Effector memory CD4-positive, alpha-beta T cell (primary cell): ENCODE results near the gene SFXN5.

Experiments used
- DNase-seq, 3 donors: peaks; one replicate each; pipeline ENCODE4 v3.0.0-alpha.2; 2020
- H3K27ac ChIP-seq: 2 replicates; pipeline ENCODE4 v1.7.0; 2013; ENCODE audit warnings: mild to moderate bottlenecking, low read length, moderate library complexity; ENCODE audit not compliant: insufficient read depth, poor library complexity, severe bottlenecking
- H3K27me3 ChIP-seq: replicated peaks from 2 replicates; pipeline ENCODE4 v1.7.0; 2013; ENCODE audit warnings: mild to moderate bottlenecking, low read length; ENCODE audit not compliant: insufficient read depth, control insufficient read depth, poor library complexity, severe bottlenecking
- H3K36me3 ChIP-seq: 2 replicates; pipeline ENCODE4 v1.7.0; 2013; ENCODE audit warnings: mild to moderate bottlenecking, low read length, moderate library complexity; ENCODE audit not compliant: control insufficient read depth, insufficient read depth
- H3K4me1 ChIP-seq: 2 replicates; pipeline ENCODE4 v1.7.0; 2013; ENCODE audit warnings: low read length, mild to moderate bottlenecking; ENCODE audit not compliant: control insufficient read depth, insufficient read depth, poor library complexity, severe bottlenecking
- H3K4me3 ChIP-seq: 2 replicates; pipeline ENCODE4 v1.7.0; 2013; ENCODE audit warnings: low read length, low read depth, mild to moderate bottlenecking; ENCODE audit not compliant: insufficient read depth, poor library complexity, severe bottlenecking
- H3K9me3 ChIP-seq: 2 replicates; pipeline ENCODE4 v1.7.0; 2013; ENCODE audit warnings: mild to moderate bottlenecking, low read length, moderate library complexity; ENCODE audit not compliant: control insufficient read depth

Gene SFXN5

DNA sequence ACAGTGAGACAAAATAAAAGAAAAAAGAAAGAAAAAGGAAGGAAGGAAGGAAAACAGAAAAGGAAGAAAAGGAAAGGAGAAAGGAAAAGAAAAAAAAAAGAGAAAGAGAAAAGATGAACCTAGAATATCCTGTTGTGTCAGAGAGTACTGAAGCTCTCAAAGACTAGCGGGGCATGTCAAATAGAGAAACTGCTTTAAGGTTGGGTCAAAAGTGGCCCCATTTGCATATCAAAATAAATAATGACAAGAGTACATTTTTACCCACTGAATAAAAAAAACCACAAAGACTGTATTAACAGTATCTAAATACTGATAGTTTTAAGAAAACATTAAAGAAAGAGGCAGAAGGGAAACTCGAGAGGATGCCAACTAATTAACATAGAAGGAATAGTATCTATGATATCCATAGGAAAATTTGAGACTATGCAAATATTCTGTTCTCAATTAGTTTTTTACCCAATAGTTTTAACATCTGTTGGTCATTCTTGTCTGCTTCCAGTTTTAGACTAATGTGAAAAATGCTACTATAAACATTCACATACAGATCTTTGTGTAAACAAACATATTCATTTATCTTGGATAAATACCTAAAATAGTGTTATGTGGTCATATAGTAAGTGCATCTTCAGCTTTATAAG lies 53.2 kb downstream of the SFXN5 start:
- Histone ChIP-seq H3K9me3 (no peaks in the 10 kb centered on the region), H3K36me3 (no peaks in the 10 kb centered on the region), H3K4me3 (no peak overlapping the region), H3K27me3 (no peaks in the 10 kb centered on the region), H3K4me1 (no peaks in the 10 kb centered on the region), H3K27ac (no peak overlapping the region)
- no peak for DNase-seq

DNA sequence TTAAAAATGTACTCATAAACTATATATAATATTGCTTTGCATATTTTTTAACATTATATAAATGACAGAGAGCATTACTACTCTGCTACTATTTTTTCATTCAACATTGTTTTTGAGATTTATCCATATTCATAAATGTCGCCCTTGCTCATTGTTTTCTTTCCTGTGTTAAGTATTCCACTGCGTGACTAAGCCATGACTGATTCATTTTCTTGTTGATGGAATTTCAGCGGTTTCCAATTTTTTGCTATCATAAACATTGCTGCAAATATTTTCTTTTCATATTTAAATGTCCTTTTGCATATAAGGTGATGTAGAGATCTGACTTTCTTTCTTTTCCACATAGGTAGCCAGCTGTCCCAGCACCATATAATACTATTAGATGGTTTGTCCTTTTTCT lies 57.6 kb downstream of the SFXN5 start:
- H3K27me3 ChIP-seq: no peaks in the 10 kb centered on the region
- no peak for DNase-seq
- H3K9me3 ChIP-seq: no peaks in the 10 kb centered on the region
- no peaks in the 10 kb centered on the region for H3K36me3 ChIP-seq
- H3K4me1 ChIP-seq: no peaks in the 10 kb centered on the region
- no peak overlapping the region for H3K27ac ChIP-seq
- no peak overlapping the region for H3K4me3 ChIP-seq

DNA sequence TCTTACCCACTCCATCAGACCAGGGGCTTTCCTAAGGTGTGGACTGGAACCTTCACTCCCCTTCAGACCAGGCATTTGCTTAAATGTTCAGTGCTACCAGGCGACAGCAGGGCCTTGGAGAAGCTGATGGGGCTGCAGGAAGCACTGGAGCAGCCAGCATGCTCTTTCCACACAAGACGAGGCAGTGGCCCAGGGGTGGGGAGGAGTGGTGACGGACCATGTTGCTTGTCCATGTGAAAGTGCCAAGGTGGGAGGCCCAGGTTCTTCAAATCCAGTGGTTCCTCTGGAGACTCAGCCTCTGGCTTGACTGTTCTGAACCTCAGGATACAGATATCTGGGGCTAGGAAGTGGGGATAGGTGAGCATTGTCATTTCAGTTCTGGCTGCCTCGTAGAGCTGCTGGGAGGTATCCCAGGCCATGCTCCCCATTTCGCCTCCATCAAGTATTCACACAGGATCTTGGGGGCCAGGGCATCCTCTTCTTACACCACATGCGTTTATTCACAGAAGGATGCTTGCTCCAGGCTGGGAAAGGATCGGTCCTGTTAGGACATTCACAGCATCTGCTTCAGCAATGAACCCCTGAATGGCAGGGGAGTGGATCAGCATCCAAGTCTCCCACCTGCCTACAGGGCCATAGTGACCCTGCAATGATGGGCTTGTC lies 62.2 kb downstream of the SFXN5 start:
- no peaks in the 10 kb centered on the region for H3K27me3 ChIP-seq
- H3K36me3 ChIP-seq: no peaks in the 10 kb centered on the region
- no peak overlapping the region for H3K4me3 ChIP-seq
- no peak for DNase-seq
- no peaks in the 10 kb centered on the region for H3K9me3 ChIP-seq
- no peak overlapping the region for H3K27ac ChIP-seq
- H3K4me1 ChIP-seq: no peaks in the 10 kb centered on the region

DNA sequence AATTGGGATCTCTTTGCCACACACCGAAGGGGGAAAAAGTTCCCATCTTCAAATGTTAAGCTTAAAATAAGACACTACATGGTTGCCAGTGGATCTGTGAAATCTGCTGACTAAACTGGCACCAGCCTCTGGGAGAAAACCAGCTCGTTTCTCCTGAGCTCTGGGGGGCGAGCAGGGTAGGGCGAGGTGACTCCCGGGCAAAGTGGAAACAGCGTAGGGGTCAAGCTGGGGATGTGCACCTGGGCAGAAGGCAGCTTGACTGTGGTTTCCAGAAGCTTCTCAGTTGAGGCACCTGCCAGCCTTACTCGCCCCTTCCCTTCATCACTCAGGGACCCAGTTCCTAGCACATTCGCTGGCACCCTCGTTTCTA lies 62.8 kb downstream of the SFXN5 start:
- no peak overlapping the region for H3K4me3 ChIP-seq
- H3K9me3 ChIP-seq: no peaks in the 10 kb centered on the region
- no peak for DNase-seq
- no peaks in the 10 kb centered on the region for H3K27me3 ChIP-seq
- H3K36me3 ChIP-seq: no peaks in the 10 kb centered on the region
- H3K4me1 ChIP-seq: no peaks in the 10 kb centered on the region
- no peak overlapping the region for H3K27ac ChIP-seq

DNA sequence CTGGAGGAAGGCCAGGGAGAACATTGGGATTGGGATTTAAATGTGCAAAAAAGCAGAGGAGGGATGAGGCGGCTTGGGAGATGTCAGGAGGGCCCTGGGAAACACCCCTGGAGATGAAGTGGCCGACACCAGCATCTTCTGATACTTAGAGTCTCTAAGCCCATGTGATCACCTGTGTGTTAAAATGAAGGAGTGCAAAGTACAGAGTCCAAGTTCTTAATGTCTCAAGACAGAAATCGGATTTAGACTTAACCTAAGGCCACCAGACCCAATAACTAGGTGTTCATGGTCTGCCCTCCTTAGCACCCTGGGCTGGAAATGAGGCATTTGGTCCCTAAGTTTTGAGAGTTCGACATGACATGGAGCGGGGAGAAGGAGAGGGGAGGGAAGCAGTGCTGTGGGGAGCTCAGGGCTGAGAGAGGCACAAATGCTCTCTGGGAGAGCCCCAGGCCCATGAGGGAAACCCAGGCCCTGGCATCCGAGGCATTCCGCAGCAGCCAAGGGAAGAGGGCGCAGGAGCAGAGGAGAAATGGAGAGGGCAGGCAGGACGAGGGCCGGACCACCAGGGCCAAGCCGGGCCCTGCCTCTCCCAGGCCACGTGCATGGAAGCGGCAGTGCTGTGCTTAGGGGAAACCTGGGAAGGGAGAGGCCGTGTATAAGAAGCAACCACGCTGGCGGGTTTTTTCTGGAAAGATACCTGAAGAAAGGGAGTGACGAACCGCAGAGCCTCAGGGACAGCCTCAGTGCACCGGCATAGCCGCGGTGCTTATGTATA lies 63.3 kb downstream of the SFXN5 start:
- no peak for DNase-seq
- Histone ChIP-seq H3K27me3 (no peaks in the 10 kb centered on the region), H3K36me3 (no peaks in the 10 kb centered on the region), H3K27ac (no peak overlapping the region), H3K9me3 (no peaks in the 10 kb centered on the region), H3K4me1 (no peaks in the 10 kb centered on the region), H3K4me3 (no peak overlapping the region)

DNA sequence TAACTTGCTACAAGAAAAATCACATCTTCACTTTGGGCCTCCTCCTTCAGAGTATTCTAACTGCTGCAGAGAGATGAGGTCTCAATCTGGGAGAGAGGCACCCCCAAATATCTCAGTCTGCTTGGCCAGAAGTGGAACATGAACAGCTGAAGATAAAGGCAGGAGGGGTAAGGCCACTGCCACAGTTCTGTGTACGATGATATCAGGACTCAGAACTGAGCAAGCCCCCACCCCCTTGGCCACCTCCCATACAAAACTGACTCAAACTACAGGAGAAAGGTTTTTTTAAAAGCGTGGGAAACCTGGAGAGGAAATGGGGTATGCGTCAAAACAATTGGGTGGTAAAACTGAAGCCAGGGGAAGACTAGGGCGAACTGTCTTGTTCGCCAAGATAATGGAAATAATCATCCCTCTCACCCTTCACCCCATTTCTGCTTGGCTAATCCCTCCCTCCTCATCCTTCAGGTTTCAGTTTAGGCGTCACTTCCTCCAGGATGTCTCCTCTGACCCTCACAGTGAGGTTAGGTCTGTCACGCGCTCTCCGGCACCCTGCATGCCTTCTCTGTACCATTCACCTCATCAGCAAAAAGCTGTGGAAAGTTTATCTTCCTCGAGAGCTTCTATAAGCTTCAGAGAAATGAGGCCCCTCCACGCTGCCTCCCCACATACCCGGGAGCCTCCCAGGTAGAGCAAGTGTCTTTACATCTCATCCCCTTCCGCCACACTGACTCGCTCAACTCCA lies 64.4 kb downstream of the SFXN5 start:
- DNase-seq: no peak
- no peaks in the 10 kb centered on the region for H3K36me3 ChIP-seq
- no peak overlapping the region for H3K4me3 ChIP-seq
- H3K9me3 ChIP-seq: no peaks in the 10 kb centered on the region
- H3K27me3 ChIP-seq: no peaks in the 10 kb centered on the region
- H3K27ac ChIP-seq: no peak overlapping the region
- no peaks in the 10 kb centered on the region for H3K4me1 ChIP-seq

DNA sequence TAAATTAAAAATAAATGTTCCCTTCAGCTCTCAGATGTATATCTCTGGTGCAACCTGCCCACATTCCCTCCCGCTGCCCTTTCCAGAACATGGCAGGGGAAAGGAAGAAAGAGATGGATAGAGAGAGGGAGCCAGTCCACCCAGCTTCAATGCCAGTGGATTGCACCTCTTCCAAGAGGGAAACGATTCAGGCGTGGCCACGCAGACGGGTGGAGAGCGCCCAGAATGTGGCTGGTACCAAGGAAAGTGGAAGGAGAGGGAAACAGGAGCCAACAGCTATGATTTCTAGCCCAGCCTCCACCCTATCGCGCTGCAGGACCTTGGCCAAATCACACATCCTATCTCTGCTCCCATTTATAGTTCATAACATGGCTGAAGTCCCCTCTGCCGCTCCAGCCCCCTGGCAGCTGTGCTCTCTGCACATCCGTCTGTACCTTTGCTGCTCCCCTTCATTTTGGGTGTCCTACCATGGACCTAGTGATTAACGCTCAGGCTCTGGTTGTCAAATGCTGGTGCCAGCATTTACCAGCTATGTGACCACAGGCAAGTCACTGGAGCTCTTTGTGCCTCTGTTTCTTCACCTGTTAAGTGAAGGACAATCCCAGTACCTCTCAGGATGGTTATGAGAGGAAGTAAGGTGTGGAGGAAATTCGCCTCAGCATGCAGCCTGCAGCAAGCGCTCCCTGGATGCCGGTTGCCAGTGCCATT lies 66.5 kb downstream of the SFXN5 start:
- no peak overlapping the region for H3K4me3 ChIP-seq
- no peaks in the 10 kb centered on the region for H3K9me3 ChIP-seq
- H3K4me1 ChIP-seq: no peaks in the 10 kb centered on the region
- no peaks in the 10 kb centered on the region for H3K36me3 ChIP-seq
- DNase-seq: no peak
- H3K27me3 ChIP-seq: no peaks in the 10 kb centered on the region
- no peak overlapping the region for H3K27ac ChIP-seq

DNA sequence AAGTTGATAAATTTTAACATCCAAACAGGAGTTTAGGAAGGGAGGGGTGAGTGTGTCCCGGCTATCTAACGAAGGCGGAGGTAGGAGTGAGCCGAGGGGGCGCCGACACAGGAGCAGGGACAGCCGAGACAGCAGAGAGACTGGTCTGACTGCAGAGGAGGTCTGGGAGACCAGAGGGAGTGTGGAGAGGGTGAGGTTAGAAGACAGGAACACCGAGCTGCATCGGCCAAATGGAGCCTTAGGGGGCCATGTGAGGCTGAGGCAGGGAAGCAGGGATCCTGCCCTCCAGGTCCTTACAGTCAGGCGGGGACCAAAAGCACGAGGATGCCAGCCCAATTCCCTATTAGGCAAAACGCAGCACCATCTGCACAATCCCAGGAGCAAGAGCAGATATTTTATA lies 67.0 kb downstream of the SFXN5 start:
- H3K27ac ChIP-seq: no peak overlapping the region

DNA sequence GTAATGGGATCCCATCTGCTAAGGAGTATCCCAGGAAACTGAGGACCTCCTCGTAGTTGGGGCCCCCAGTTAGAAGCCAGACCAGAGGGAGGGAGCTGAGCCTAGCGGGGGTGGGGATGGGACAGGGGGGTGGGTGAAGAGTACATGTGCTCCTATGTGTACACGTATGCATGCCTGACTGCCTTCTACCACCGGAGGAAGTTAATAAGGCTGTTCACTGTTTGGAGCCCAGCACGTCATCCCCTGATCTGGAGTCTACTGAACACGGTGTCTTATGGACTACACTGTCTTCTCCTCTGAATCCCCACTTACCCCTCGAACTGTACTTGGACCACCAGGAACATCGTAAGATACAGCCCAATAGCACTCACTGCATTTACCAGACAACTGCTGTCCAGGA lies 68.5 kb downstream of the SFXN5 start:
- no peak for DNase-seq
- Histone ChIP-seq H3K27me3 (no peaks in the 10 kb centered on the region), H3K9me3 (no peaks in the 10 kb centered on the region), H3K36me3 (no peaks in the 10 kb centered on the region), H3K4me1 (no peaks in the 10 kb centered on the region), H3K27ac (no peak overlapping the region), H3K4me3 (no peak overlapping the region)

More for the DNA sequence above, 67.0 kb downstream of the SFXN5 start:
- Histone ChIP-seq H3K36me3 (no peaks in the 10 kb centered on the region), H3K27me3 (no peaks in the 10 kb centered on the region), H3K4me1 (no peaks in the 10 kb centered on the region), H3K4me3 (no peak overlapping the region), H3K9me3 (no peaks in the 10 kb centered on the region)
- no peak for DNase-seq
